M059J (cell line): ENCODE data around the gene GAS6. TPM values are rescaled to one million over a fixed set of nuclear protein-coding genes. Genes with fewer than 3 reads are reported as not detected.

Source experiments
- DNase-seq: peaks from one replicate; pipeline ENCODE4 v3.0.0-alpha.2; 2012; ENCODE audit warnings: low read depth
- total RNA-seq: library from RNA; depleted of rRNA; stranded (reverse); fragments of >200 nt; shearing (Covaris generic); gene quantifications from 2 replicates; pipeline ENCODE4 v1.2.3, GENCODE V29; 2014; rRNA removed

Gene GAS6
- total RNA-seq, 1 experiment from 2014 or later: 99.1 TPM

GRCh38 chr13:113771709-113772331 is 92.1 kb downstream of the GAS6 start:
- DNase-seq: peak; percentile 18

- DNase-seq: no peak
These were observed 92.9 kb downstream of the GAS6 start for GRCh38 chr13:113770937-113771336.

Other genes with a start within 250 kb of the GAS6 start
- gene ATP4B, start 205.9 kb downstream of the GAS6 start, total RNA-seq: not detected in 2 replicates
- not detected in 2 replicates for gene GRK1, start 196.9 kb downstream of the GAS6 start, total RNA-seq
- 0.44 and 3.5 TPM in 2 replicates for gene TMEM255B, start 104.8 kb downstream of the GAS6 start, total RNA-seq
- 0.05 and 0.10 TPM in 2 replicates for gene C13orf46, start 110.0 kb upstream of the GAS6 start, total RNA-seq